Neutrophil (primary cell): ENCODE data around the gene UBQLN4.

ENCODE experiments used
- H3K27ac ChIP-seq: fragments of 200-600 bp; sonication (generic); 2 replicates; pipeline ENCODE4 v1.5.1; 2016; ENCODE audit warnings: mild to moderate bottlenecking, moderate library complexity
- H3K27me3 ChIP-seq: fragments of 200-600 bp; sonication (generic); 2 replicates; pipeline ENCODE4 v1.6.0; 2016; ENCODE audit warnings: mild to moderate bottlenecking
- H3K36me3 ChIP-seq: fragments of 200-600 bp; sonication (generic); 2 replicates; pipeline ENCODE4 v1.5.1; 2017
- H3K4me1 ChIP-seq, 2 experiments: fragments of 200-600 bp in 1 of 2; sonication (generic) in 1 of 2; 1 replicate in 1 of 2; 2 replicates in 1 of 2; pipeline versions ENCODE4 v1.5.1 to v1.6.1; 2013 to 2016; ENCODE audit warnings: low read depth in 1 of 2, low read length in 1 of 2, mild to moderate bottlenecking in 1 of 2, moderate library complexity in 1 of 2; ENCODE audit not compliant: control insufficient read depth in 1 of 2, insufficient read depth in 1 of 2
- H3K4me3 ChIP-seq, 2 experiments: fragments of 200-600 bp in 1 of 2; sonication (generic) in 1 of 2; 1 replicate in 1 of 2; 2 replicates in 1 of 2; pipeline ENCODE4 v1.5.1; 2013 to 2016; ENCODE audit warnings: low read depth in 1 of 2, low read length in 1 of 2, mild to moderate bottlenecking in 1 of 2, moderate library complexity in 1 of 2
- H3K9me3 ChIP-seq: fragments of 200-600 bp; sonication (generic); 2 replicates; pipeline ENCODE4 v1.5.1; 2016
- CTCF ChIP-seq: fragments of 200-600 bp; sonication (generic); IDR thresholded peaks from 2 replicates; pipeline ENCODE4 v1.5.1; 2016; ENCODE audit warnings: antibody characterized with exemption

The UBQLN4 gene

GRCh38 chr1:156055281-156056048 lies 1.9 kb upstream of the UBQLN4 start:
- Histone ChIP-seq H3K36me3 (peaks cover 15% of the 10 kb centered on the region), H3K4me1 (peaks cover 22 to 31% of the 10 kb centered on the region in 2 experiments), H3K4me3 (peak overlapping the region; percentile 87 to 98), H3K27me3 (no peaks in the 10 kb centered on the region), H3K9me3 (no peaks in the 10 kb centered on the region), H3K27ac (peak overlapping the region; percentile 85)
- no peak for TF ChIP-seq CTCF

- H3K27me3 ChIP-seq = no peaks in the 10 kb centered on the region
- TF ChIP-seq CTCF = no peak
- peaks cover 15% of the 10 kb centered on the region for H3K36me3 ChIP-seq
- H3K9me3 ChIP-seq = no peaks in the 10 kb centered on the region
- H3K4me3 ChIP-seq = peak within 1 kb of the TSS; percentile 87 to 98
- H3K27ac ChIP-seq = peak within 1 kb of the TSS; percentile 85
- H3K4me1 ChIP-seq = peaks cover 22 to 31% of the 10 kb centered on the region in 2 experiments
Observed at GRCh38 chr1:156054500-156055280, 1.1 kb upstream of the UBQLN4 start, which contains the start of gene LAMTOR2. LAMTOR2 (plus strand) TSS chr1:156054782; CDS start chr1:156054890, 108 bp downstream.

GRCh38 chr1:156052862-156053767 lies 483 bp downstream of the UBQLN4 start:
- Histone ChIP-seq H3K9me3 (no peaks in the 10 kb centered on the region), H3K4me1 (peaks cover 22 to 31% of the 10 kb centered on the region in 2 experiments), H3K36me3 (peaks cover 8% of the 10 kb centered on the region), H3K4me3 (peak overlapping the region; percentile 87 to 98), H3K27ac (peak overlapping the region; percentile 85), H3K27me3 (no peaks in the 10 kb centered on the region)
- TF ChIP-seq CTCF = no peak

- no peaks in the 10 kb centered on the region for H3K9me3 ChIP-seq
- no peaks in the 10 kb centered on the region for H3K36me3 ChIP-seq
- H3K4me3 ChIP-seq = no peak overlapping the region
- no peak for TF ChIP-seq CTCF
- no peaks in the 10 kb centered on the region for H3K27me3 ChIP-seq
- peaks cover 19 to 29% of the 10 kb centered on the region in 2 experiments for H3K4me1 ChIP-seq
- no peak overlapping the region for H3K27ac ChIP-seq
Observed at GRCh38 chr1:156051011-156051725, 2.4 kb downstream of the UBQLN4 start.
